ENCODE measurements around the gene TRIP11. TPM values are rescaled to one million over a fixed set of nuclear protein-coding genes. Genes with fewer than 3 reads are reported as not detected.
"Not testable (repeated sequence)": the region's sequence is repeated elsewhere in the genome, so short reads cannot be mapped to it uniquely, and the experiment has no call there.

TRIP11 gene
- total RNA-seq: 10 to 100 TPM; 70.8 to 76.3 TPM
- 10 to 100 TPM; 31.4 to 57.6 (median 50.8) TPM for polyA plus RNA-seq
- total RNA-seq: 77.3 to 156 (median 106) reads per million in 6 experiments

GRCh38 chr14:92039719-92040430, at the start of gene TRIP11:
TRIP11 (minus strand) TSS chr14:92040059; CDS start chr14:92039685, 374 bp downstream.
- H3K36me3 Mint-ChIP-seq: peaks cover 0 to 6% (median 3%) of the 10 kb centered on the region in 3 donors
- peak; percentile 82 to 99 (median 94) for DNase-seq
- no peaks in the 10 kb centered on the region for H3K9me3 Mint-ChIP-seq
- H3K27me3 Mint-ChIP-seq: no peaks in the 10 kb centered on the region
- H3K4me3 Mint-ChIP-seq: peak within 1 kb of the TSS; percentile 95 to 99 (median 98)
- peak; percentile 89 to 90 for ATAC-seq
- POLR2A ChIA-PET: interaction anchor here (0.6 to 2.4 kb wide), 24 partner anchors 10 to 1145 kb away, joined by 3 to 41 read pairs (median 4); partner anchors contain the start of genes ATXN3, CPSF2, GOLGA5 and LYSET
- H3K4me1 Mint-ChIP-seq: peaks cover 21 to 53% (median 40%) of the 10 kb centered on the region in 4 donors
- peak within 1 kb of the TSS in 9 of 10 donors; percentile 96 to 99 (median 98) for H3K27ac Mint-ChIP-seq

- Mint-ChIP-seq H3K4me1 (peaks cover 0 to 3% (median 0%) of the 10 kb centered on the region in 4 donors), H3K27ac (peak overlapping the region in 2 of 10 donors; percentile 39 to 77), H3K4me3 (no peak overlapping the region), H3K27me3 (no peaks in the 10 kb centered on the region), H3K9me3 (no peaks in the 10 kb centered on the region), H3K36me3 (peaks cover 6 to 69% (median 15%) of the 10 kb centered on the region in 3 donors)
- ATAC-seq (no peak), DNase-seq (no peak)
- POLR2A ChIA-PET: no interaction called here
Observed at GRCh38 chr14:92088494-92088893, 48.6 kb upstream of the TRIP11 start.

- no peak for ATAC-seq
Observed at GRCh38 chr14:92074555-92074954, 34.7 kb upstream of the TRIP11 start.

GRCh38 chr14:92058006-92058917, 18.4 kb upstream of the TRIP11 start:
- no peak for ATAC-seq
- H3K4me3 Mint-ChIP-seq: no peak overlapping the region
- no peaks in the 10 kb centered on the region for H3K27me3 Mint-ChIP-seq
- POLR2A ChIA-PET: interaction anchor here (0.7 to 0.8 kb wide), 2 partner anchors 18 to 441 kb away, joined by 3 to 4 read pairs; no protein-coding TSS in a partner anchor
- H3K4me1 Mint-ChIP-seq: no peaks in the 10 kb centered on the region
- H3K9me3 Mint-ChIP-seq: no peaks in the 10 kb centered on the region
- peak overlapping the region in 1 of 10 donors; percentile 29 for H3K27ac Mint-ChIP-seq
- DNase-seq: no peak
- H3K36me3 Mint-ChIP-seq: peaks cover 0 to 6% (median 2%) of the 10 kb centered on the region in 3 donors

More at GRCh38 chr14:92074555-92074954, 34.7 kb upstream of the TRIP11 start:
- peaks cover 5 to 74% (median 13%) of the 10 kb centered on the region in 3 donors for H3K36me3 Mint-ChIP-seq
- no peaks in the 10 kb centered on the region for H3K27me3 Mint-ChIP-seq
- POLR2A ChIA-PET: interaction anchor here (0.7 kb wide), 1 partner anchor 11 kb away, joined by 8 read pairs; no protein-coding TSS in a partner anchor
- DNase-seq: no peak
- no peaks in the 10 kb centered on the region for H3K9me3 Mint-ChIP-seq
- H3K4me3 Mint-ChIP-seq: no peak overlapping the region
- peak overlapping the region in 1 of 10 donors; percentile 66 for H3K27ac Mint-ChIP-seq
- no peaks in the 10 kb centered on the region for H3K4me1 Mint-ChIP-seq

DNA sequence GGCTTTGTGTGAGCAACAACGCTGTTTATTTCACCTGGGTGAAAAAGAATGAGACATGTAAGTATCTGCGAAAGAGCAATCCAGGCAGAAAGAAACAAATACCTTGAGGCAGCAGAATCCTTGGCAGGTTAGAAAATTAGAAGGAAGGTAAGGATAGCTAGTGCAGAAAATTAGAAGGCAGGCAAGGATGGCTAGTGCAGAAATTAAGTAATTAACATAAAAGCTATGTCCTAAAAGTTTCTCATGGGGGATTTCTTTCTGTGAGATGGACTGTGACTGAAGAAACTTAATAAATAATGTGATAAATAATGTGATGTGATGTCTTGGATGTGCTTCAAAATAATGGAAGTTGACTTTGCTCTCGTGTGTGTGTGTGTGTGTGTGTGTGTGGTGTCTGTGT, 9.9 kb upstream of the TRIP11 start:
- Mint-ChIP-seq H3K36me3 (peaks cover 15 to 23% (median 23%) of the 10 kb centered on the region in 3 donors), H3K4me3 (no peak overlapping the region), H3K9me3 (peaks cover 0 to 19% (median 13%) of the 10 kb centered on the region in 9 donors), H3K27me3 (no peaks in the 10 kb centered on the region), H3K4me1 (peaks cover 0 to 11% (median 0%) of the 10 kb centered on the region in 4 donors), H3K27ac (peak overlapping the region in 2 of 10 donors; percentile 20 to 93)
- POLR2A ChIA-PET: interaction anchor here (1.2 kb wide), 1 partner anchor 10 kb away, joined by 7 read pairs; the partner anchor contains the start of gene TRIP11
- DNase-seq (no peak), ATAC-seq (no peak)

DNA sequence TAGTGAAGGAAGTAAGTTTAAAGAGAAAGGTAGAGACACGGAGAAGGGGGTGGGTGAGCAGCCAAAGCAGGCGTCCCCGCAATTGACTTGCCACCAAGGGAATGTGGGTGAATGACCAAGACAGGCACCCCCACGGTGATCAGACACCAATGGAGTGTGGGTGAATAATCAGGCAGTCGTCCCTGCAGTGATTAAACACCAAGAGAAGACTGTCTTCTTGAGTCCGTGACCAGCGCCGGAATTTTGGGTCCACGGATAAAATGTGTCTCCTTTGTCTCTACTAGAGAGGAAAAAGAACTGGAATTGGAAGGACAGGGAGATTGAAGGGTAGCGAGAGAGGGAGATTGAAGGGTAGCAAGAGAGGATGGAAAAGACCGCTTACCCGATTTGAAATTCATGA, 9.4 kb upstream of the TRIP11 start:
- Mint-ChIP-seq H3K36me3 (peaks cover 15 to 23% (median 23%) of the 10 kb centered on the region in 3 donors), H3K4me1 (peaks cover 0 to 11% (median 0%) of the 10 kb centered on the region in 4 donors), H3K27ac (peak overlapping the region in 1 of 10 donors; percentile 93), H3K9me3 (peaks cover 0 to 19% (median 13%) of the 10 kb centered on the region in 9 donors)
- H3K4me3 Mint-ChIP-seq, H3K27me3 Mint-ChIP-seq, POLR2A ChIA-PET, ATAC-seq, DNase-seq: not testable (repeated sequence)

- H3K27me3 Mint-ChIP-seq, H3K4me3 Mint-ChIP-seq, H3K4me1 Mint-ChIP-seq, ATAC-seq, H3K27ac Mint-ChIP-seq, POLR2A ChIA-PET, DNase-seq: not testable (repeated sequence)
- peaks cover 15 to 23% (median 23%) of the 10 kb centered on the region in 3 donors for H3K36me3 Mint-ChIP-seq
- H3K9me3 Mint-ChIP-seq: peaks cover 0 to 19% (median 13%) of the 10 kb centered on the region in 9 donors
Observed at GRCh38 chr14:92045904-92046303, 6.0 kb upstream of the TRIP11 start.

GRCh38 chr14:92041766-92042165, 1.9 kb upstream of the TRIP11 start:
- H3K36me3 Mint-ChIP-seq, POLR2A ChIA-PET, H3K27me3 Mint-ChIP-seq, DNase-seq, ATAC-seq, H3K9me3 Mint-ChIP-seq: not testable (repeated sequence)
- Mint-ChIP-seq H3K4me1 (peaks cover 19 to 40% (median 30%) of the 10 kb centered on the region in 4 donors), H3K27ac (peak overlapping the region in 4 of 10 donors; percentile 34 to 98 (median 71)), H3K4me3 (peak overlapping the region in 5 of 10 donors; percentile 5 to 59 (median 43))

GRCh38 chr14:92041203-92041602, 1.3 kb upstream of the TRIP11 start:
- H3K27me3 Mint-ChIP-seq: no peaks in the 10 kb centered on the region
- H3K36me3 Mint-ChIP-seq: peaks cover 0 to 6% (median 0%) of the 10 kb centered on the region in 3 donors
- ATAC-seq (no peak), DNase-seq (no peak)
- peaks cover 21 to 45% (median 35%) of the 10 kb centered on the region in 4 donors for H3K4me1 Mint-ChIP-seq
- POLR2A ChIA-PET: interaction anchor here (1.1 to 2.4 kb wide), 2 partner anchors 81 to 174 kb away, joined by 3 to 31 read pairs; partner anchors contain the start of genes CPSF2, NDUFB1 and TC2N
- H3K4me3 Mint-ChIP-seq: peak overlapping the region in 7 of 10 donors; percentile 5 to 97 (median 55)
- peak overlapping the region in 7 of 10 donors; percentile 34 to 99 (median 98) for H3K27ac Mint-ChIP-seq
- H3K9me3 Mint-ChIP-seq: no peaks in the 10 kb centered on the region

DNA sequence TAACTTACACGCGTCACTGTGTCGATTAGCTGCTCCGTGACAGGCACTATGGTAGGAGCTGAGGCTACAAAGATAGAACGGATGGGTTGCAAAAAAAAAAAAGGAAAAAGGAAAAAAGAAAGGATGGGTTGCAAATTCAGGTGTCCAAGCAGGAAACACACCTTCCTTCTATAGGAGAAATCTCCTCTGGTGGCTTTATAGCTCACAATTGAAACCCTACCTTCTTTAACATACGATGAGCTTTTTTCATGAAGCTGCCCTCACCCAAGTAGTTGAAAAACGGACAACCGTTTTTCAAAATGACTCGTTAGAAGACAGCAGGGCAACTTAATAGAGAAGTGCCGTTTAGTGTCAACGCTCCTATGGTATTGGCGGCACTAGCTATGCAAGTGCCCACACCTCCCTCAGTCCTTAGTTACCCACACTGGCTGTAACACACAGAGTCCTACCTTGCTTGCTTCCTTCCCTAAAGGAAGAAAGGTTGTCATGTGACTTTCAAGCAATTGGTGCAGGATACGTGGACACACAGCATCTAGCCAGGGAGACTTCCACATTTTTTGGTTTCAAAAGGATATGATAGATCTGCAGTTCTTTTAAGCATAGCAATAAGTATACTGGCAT, 682 bp upstream of the TRIP11 start:
- no peaks in the 10 kb centered on the region for H3K9me3 Mint-ChIP-seq
- H3K27me3 Mint-ChIP-seq: no peaks in the 10 kb centered on the region
- ATAC-seq (peak; percentile 5 to 9), DNase-seq (peak in 1 of 10 donors; percentile 2)
- peak overlapping the region; percentile 95 to 99 (median 98) for H3K4me3 Mint-ChIP-seq
- peaks cover 21 to 50% (median 38%) of the 10 kb centered on the region in 4 donors for H3K4me1 Mint-ChIP-seq
- peak overlapping the region in 9 of 10 donors; percentile 96 to 99 (median 98) for H3K27ac Mint-ChIP-seq
- H3K36me3 Mint-ChIP-seq: peaks cover 0 to 6% (median 3%) of the 10 kb centered on the region in 3 donors
- POLR2A ChIA-PET: interaction anchor here (0.6 to 2.4 kb wide), 23 partner anchors 10 to 1144 kb away, joined by 3 to 41 read pairs (median 4); partner anchors contain the start of genes ATXN3, CPSF2, GOLGA5 and LYSET

- peak in 6 of 10 donors; percentile 10 to 35 (median 25) for DNase-seq
- POLR2A ChIA-PET: interaction anchor here (1.1 to 2.4 kb wide), 15 partner anchors 11 to 1146 kb away, joined by 3 to 41 read pairs (median 4); partner anchors contain the start of genes ATXN3, CPSF2, GOLGA5 and LYSET
- H3K36me3 Mint-ChIP-seq: peaks cover 0 to 6% (median 3%) of the 10 kb centered on the region in 3 donors
- peak overlapping the region in 9 of 10 donors; percentile 96 to 99 (median 98) for H3K27ac Mint-ChIP-seq
- peak overlapping the region; percentile 95 to 99 (median 98) for H3K4me3 Mint-ChIP-seq
- H3K4me1 Mint-ChIP-seq: peaks cover 21 to 56% (median 44%) of the 10 kb centered on the region in 4 donors
- no peaks in the 10 kb centered on the region for H3K9me3 Mint-ChIP-seq
- peak; percentile 0 to 2 for ATAC-seq
- no peaks in the 10 kb centered on the region for H3K27me3 Mint-ChIP-seq
Observed at GRCh38 chr14:92039063-92039718, 668 bp downstream of the TRIP11 start.

Data from naive thymus-derived CD8-positive, alpha-beta T cell (primary cell).